ENCODE measurements around the gene SP110.
"Not testable (repeated sequence)": the region's sequence is repeated elsewhere in the genome, so short reads cannot be mapped to it uniquely, and the experiment has no call there.

The SP110 gene

DNA sequence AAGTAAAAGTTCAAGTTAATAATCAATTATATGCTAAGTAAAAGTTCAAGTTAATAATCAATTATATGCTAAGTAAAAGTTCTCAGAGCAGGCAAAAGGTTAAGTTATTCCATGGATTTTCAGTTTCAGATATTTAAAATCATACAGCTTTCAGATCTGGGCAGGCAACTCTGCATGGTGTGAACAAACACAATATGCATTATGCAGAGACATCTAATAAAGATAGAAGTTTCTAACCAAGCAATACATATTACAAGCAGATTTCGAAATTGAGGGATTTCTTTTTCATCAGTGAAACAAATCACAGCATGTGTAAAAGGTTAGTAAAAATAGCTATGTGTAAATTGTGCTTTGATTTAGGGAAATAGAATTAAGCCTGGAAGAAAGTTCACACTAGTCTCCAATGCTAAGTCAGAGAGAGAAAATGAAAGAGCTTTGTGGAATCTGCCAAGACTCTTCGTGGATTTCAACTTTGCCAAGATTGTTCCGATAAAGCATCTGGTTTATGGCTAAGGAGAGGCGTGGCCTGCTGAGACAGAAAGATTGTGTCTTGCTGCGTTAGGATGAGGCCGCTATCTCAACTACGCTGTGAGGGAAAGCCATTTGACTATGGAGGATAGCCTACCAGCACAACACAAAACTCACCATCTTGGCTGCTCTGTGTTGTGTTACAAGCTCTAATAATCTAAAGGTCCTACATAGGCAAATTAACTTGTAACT, 91.0 kb downstream of the SP110 start:
- no peak for DNase-seq (ENCODE audit: low read depth in 1 of 2, low spot score in 1 of 2)

DNA sequence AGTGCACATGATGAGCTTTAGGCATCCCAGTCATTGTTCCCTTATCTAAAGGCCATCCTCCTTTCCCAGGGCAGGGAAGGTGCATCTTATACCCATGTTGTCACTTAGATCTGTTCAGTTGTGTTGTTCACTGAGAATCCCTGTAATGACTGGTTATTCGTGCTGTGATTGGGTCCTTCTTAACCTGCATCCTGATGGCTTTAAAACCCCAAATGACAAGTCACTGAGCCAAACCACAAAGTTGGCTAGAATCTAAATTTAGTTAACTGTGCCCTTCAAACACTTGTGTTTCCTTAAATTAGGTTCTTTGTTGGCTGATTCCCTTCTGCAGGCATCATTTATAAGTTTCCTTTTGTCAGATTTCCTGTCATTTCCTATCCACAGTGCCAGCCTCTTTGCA, 92.6 kb downstream of the SP110 start:
- no peak for DNase-seq (ENCODE audit: low read depth in 1 of 2, low spot score in 1 of 2)

DNA sequence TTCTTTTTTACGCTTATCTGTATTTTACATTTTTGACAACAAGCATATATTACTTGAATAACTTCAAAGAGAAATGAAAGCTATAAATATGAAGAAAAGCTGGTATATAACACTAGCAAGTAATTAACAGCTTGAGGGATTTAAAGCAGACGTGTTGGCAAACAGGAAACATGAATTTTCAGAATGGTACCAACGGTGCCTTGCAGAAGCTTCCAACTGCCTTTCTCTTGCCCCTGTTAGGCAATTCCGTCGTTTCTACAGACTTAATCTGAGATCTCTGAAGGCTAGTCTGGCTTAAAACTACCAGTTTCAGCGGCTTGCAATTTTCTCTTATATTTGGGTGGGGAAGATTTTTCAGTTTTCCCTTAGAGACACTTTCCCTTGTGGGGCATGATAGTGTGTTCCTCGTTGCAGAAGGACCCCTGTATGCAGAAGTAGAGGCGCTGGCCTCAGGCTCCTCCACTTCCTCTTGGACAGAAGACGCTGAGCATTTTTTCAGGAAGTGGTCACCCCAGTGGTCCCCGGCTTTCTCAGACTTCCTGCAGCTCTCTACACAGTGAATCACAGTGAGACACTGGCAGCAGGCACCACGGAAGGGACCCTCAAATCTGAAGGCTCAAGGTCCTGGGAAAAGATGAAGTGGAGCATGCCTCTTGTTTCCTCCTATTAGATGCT, 94.9 kb downstream of the SP110 start:
- DNase-seq (ENCODE audit: low read depth in 1 of 2, low spot score in 1 of 2) = no peak

GRCh38 chr2:230124235-230124634, 95.5 kb downstream of the SP110 start:
- DNase-seq (ENCODE audit: low read depth in 1 of 2, low spot score in 1 of 2) = no peak

- not testable (repeated sequence) for DNase-seq (ENCODE audit: low read depth in 1 of 2, low spot score in 1 of 2)
These were observed 99.4 kb downstream of the SP110 start for GRCh38 chr2:230120376-230120775.

- DNase-seq (ENCODE audit: low read depth in 1 of 2, low spot score in 1 of 2) = not testable (repeated sequence)
These were observed 100.0 kb downstream of the SP110 start for GRCh38 chr2:230119827-230120226.
